ENCODE measurements around the gene RFX3.

GRCh38 chr9:3268223-3268622, 257.6 kb downstream of the RFX3 start:
- TF ChIP-seq EZH2 (optimal IDR thresholded peaks at IDR 0.05; ENCODE audit: low read depth, low read length) (no peak), CTCF (IDR thresholded peaks at IDR 0.05; ENCODE audit: low read length) (no peak)

Measured in MM.1S (cell line).